Muscle of leg (tissue), 11 donors: Measurements from ENCODE around the gene SUN2. TPM values are rescaled to one million over a fixed set of nuclear protein-coding genes. Genes with fewer than 3 reads are reported as not detected.

ENCODE experiments used
- DNase-seq: peaks from one replicate; pipeline ENCODE4 v3.0.0; 2013
- H3K27ac ChIP-seq: one replicate; pipeline ENCODE4 v1.5.1; 2013; ENCODE audit warnings: mild to moderate bottlenecking, low read length, control low read depth
- H3K27me3 ChIP-seq: one replicate; pipeline ENCODE4 v1.6.1; 2013; ENCODE audit warnings: low read length; ENCODE audit not compliant: control insufficient read depth, insufficient read depth
- H3K36me3 ChIP-seq: one replicate; pipeline ENCODE4 v1.6.1; 2013; ENCODE audit warnings: low read length; ENCODE audit not compliant: control insufficient read depth, insufficient read depth
- H3K4me1 ChIP-seq: one replicate; pipeline ENCODE4 v1.6.1; 2013; ENCODE audit warnings: low read length; ENCODE audit not compliant: control insufficient read depth, insufficient read depth
- H3K4me3 ChIP-seq: one replicate; pipeline ENCODE4 v1.5.1; 2013; ENCODE audit warnings: low read length, control low read depth
- H3K9me3 ChIP-seq: replicated peaks from 2 replicates; pipeline ENCODE4 v1.6.1; 2013; ENCODE audit warnings: low read depth, low read length; ENCODE audit not compliant: control insufficient read depth
- WGBS: methylation state at CpG from one replicate; pipeline ENCODE4 v1.1.5; 2013; ENCODE audit warnings: missing lambda C conversion rate; ENCODE audit not compliant: insufficient coverage; 5-methylcytosine and 5-hydroxymethylcytosine counted together
- polyA plus RNA-seq, 8 donors: library from polyadenylated mRNA; unstranded; fragments of 120-200 nt; gene quantifications; one replicate each; pipeline versions ENCODE4 v1.2.1 to v1.2.3, GENCODE V29; 2013; ENCODE audit warnings: inconsistent platforms in 1 of 8, low replicate concordance in 1 of 8; ENCODE audit not compliant: insufficient read length in 8 of 8, insufficient read depth in 1 of 8
- total RNA-seq: library from RNA; stranded (reverse); fragments of 120-200 nt; gene quantifications from one replicate; pipeline ENCODE4 v1.2.4, GENCODE V29; 2013

Gene SUN2
- total and polyA plus RNA-seq, 9 donors, result 37.6 to 63.8 (median 56.1) TPM

DNA sequence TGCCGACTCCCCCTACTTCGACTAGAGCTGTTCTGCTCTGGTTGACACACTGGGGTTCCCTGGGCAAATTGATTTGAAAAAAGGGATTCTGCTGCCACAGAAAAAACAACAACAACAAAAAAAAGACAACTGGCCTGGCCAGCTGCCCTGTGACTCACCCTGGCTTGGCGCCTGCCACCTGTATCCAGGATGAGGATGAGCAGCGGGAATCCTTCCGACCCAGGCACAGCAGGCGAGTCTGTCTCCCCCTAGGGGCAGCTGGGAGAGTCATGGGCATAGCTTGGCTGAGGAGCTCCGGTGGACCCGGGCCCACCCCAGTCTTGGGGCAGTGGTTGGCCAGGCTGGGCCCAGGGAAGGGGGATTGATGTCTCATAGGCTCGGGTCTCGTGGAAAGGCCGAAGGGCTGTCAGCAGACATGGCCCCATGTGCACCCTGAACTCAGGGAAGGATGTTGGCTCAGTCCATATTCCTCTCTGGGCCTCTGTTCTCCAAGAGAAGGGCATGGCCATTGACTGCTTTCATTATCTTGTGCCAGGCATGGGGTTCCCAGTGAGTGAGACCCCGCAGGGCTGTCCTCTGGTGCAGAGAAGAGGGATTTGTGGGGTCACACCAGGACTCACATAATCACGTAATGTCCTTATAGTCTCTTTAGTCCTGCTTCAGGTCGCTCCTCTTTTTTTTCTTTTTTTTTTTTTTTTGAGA is 10.4 kb upstream of the SUN2 start:
- no peaks in the 10 kb centered on the region for H3K9me3 ChIP-seq
- H3K4me3 ChIP-seq, result no peak overlapping the region
- no peak overlapping the region for H3K27ac ChIP-seq
- peaks cover 34% of the 10 kb centered on the region for H3K4me1 ChIP-seq
- H3K36me3 ChIP-seq, result no peaks in the 10 kb centered on the region
- WGBS, result 25% methylated on average over 9 of the region's 14 CpGs
- H3K27me3 ChIP-seq, result no peaks in the 10 kb centered on the region
- peak; percentile 53 for DNase-seq

GRCh38 chr22:38762551-38762983 is 6.8 kb upstream of the SUN2 start:
- WGBS, result 24% methylated on average over 5 of the region's 11 CpGs
- Histone ChIP-seq H3K4me1 (peaks cover 46% of the 10 kb centered on the region), H3K27me3 (no peaks in the 10 kb centered on the region), H3K4me3 (no peak overlapping the region), H3K9me3 (no peaks in the 10 kb centered on the region), H3K36me3 (no peaks in the 10 kb centered on the region), H3K27ac (no peak overlapping the region)
- no peak for DNase-seq

- Histone ChIP-seq H3K27me3 (no peaks in the 10 kb centered on the region), H3K9me3 (no peaks in the 10 kb centered on the region), H3K36me3 (no peaks in the 10 kb centered on the region), H3K4me3 (no peak overlapping the region), H3K4me1 (peaks cover 56% of the 10 kb centered on the region), H3K27ac (no peak overlapping the region)
- no peak for DNase-seq
- WGBS, result 58% methylated on average over 19 of the region's 20 CpGs
These were observed 5.7 kb upstream of the SUN2 start for GRCh38 chr22:38761202-38762162.

GRCh38 chr22:38760477-38761201 is 4.8 kb upstream of the SUN2 start:
- WGBS, result 55% methylated on average over 9 of the region's 12 CpGs
- no peak overlapping the region for H3K27ac ChIP-seq
- DNase-seq, result peak; percentile 30
- H3K36me3 ChIP-seq, result no peaks in the 10 kb centered on the region
- peaks cover 53% of the 10 kb centered on the region for H3K4me1 ChIP-seq
- no peaks in the 10 kb centered on the region for H3K27me3 ChIP-seq
- H3K4me3 ChIP-seq, result no peak overlapping the region
- no peaks in the 10 kb centered on the region for H3K9me3 ChIP-seq

- Histone ChIP-seq H3K36me3 (no peaks in the 10 kb centered on the region), H3K27me3 (no peaks in the 10 kb centered on the region), H3K9me3 (no peaks in the 10 kb centered on the region), H3K4me1 (peaks cover 59% of the 10 kb centered on the region), H3K27ac (no peak overlapping the region), H3K4me3 (no peak overlapping the region)
- DNase-seq, result no peak
- 87% methylated on average over 6 of the region's 7 CpGs for WGBS
These were observed 3.2 kb upstream of the SUN2 start for GRCh38 chr22:38759005-38759404.

GRCh38 chr22:38758276-38758945 is 2.6 kb upstream of the SUN2 start:
- Histone ChIP-seq H3K9me3 (no peaks in the 10 kb centered on the region), H3K36me3 (peaks cover 1% of the 10 kb centered on the region), H3K27me3 (no peaks in the 10 kb centered on the region), H3K27ac (no peak overlapping the region), H3K4me1 (peaks cover 58% of the 10 kb centered on the region), H3K4me3 (no peak overlapping the region)
- WGBS, result 65% methylated on average over 9 of the region's 16 CpGs
- DNase-seq, result no peak

DNA sequence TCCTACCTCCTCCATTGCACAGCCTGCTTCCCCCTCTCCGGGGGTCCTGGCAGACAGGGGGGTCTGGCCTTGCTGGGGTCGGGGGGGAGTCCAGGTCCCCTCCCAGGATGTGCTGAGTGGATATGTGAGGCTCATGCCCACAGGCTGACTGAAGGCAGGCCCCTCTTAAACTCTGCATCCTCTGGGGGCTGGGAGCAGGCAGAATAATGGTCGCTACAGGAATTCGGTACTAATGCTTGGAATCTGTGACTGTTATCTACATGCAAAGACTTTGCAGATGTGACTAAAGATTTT is 1.6 kb upstream of the SUN2 start:
- peaks cover 58% of the 10 kb centered on the region for H3K4me1 ChIP-seq

GRCh38 chr22:38756711-38757463 is 1.1 kb upstream of the SUN2 start:
- peak overlapping the region; percentile 75 for H3K4me3 ChIP-seq
- H3K27me3 ChIP-seq, result no peaks in the 10 kb centered on the region
- H3K9me3 ChIP-seq, result no peaks in the 10 kb centered on the region
- WGBS, result 24% methylated on average over 6 of the region's 17 CpGs
- H3K36me3 ChIP-seq, result peaks cover 13% of the 10 kb centered on the region
- peaks cover 60% of the 10 kb centered on the region for H3K4me1 ChIP-seq
- peak overlapping the region; percentile 62 for H3K27ac ChIP-seq
- DNase-seq, result no peak

More for the DNA sequence above, 1.6 kb upstream of the SUN2 start:
- H3K27ac ChIP-seq, result no peak overlapping the region
- no peaks in the 10 kb centered on the region for H3K27me3 ChIP-seq
- H3K9me3 ChIP-seq, result no peaks in the 10 kb centered on the region
- H3K4me3 ChIP-seq, result no peak overlapping the region
- 40% methylated on average over 1 of the region's 4 CpGs for WGBS
- DNase-seq, result no peak
- H3K36me3 ChIP-seq, result peaks cover 9% of the 10 kb centered on the region

GRCh38 chr22:38755155-38755910 is 465 bp downstream of the SUN2 start:
- Histone ChIP-seq H3K36me3 (peaks cover 28% of the 10 kb centered on the region), H3K9me3 (no peaks in the 10 kb centered on the region), H3K27ac (peak overlapping the region; percentile 90), H3K4me1 (peaks cover 64% of the 10 kb centered on the region), H3K27me3 (no peaks in the 10 kb centered on the region), H3K4me3 (peak overlapping the region; percentile 65)
- 1% methylated on average over 73 of the region's 74 CpGs for WGBS
- DNase-seq, result peak; percentile 71
